Erythroblast (primary cell): Measurements from ENCODE around the gene ZEB1.

Experiments
- GATA1 ChIP-seq: IDR thresholded peaks from 2 replicates; pipeline ENCODE4 v1.6.1; 2011; ENCODE audit warnings: low read depth, mild to moderate bottlenecking, control low read depth, low read length, moderate library complexity
- POLR2A ChIP-seq: IDR thresholded peaks from 2 replicates; pipeline ENCODE4 v1.6.1; 2011; ENCODE audit warnings: mild to moderate bottlenecking, low read length

DNA sequence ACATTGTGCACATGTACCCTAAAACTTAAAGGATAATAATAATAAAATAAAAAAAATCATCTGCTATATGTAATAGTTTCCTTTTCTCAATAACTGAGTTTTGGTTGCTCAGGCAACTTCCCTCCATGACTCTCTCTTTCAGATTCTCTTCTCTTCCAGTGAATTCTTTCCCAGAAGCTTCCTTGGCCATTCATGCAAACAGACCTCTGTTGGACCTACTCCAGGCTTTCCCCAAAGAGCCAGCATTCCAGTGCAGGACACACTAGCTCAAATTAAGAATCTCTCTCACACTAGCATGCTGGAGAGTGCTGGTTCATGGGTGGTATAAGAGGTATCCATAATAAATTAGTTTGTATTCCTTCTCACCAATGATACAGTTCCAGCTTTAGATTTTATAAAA lies 31.0 kb upstream of the ZEB1 start:
- TF ChIP-seq POLR2A (no peak), GATA1 (no peak)
